H1 (cell line): ENCODE measurements around the gene MXD4. TPM values are rescaled to one million over a fixed set of nuclear protein-coding genes. Genes with fewer than 3 reads are reported as not detected.

ENCODE experiments used
- CTCF ChIA-PET: fragments of 300-600 bp; sonication (Branson Sonifier 250); formaldehyde crosslinking; loops from one replicate; lab custom pipeline; 2021; ENCODE audit not compliant: partially characterized antibody; lab: Charles Lee
- POLR2A ChIA-PET: fragments of 300-600 bp; sonication (Branson Sonifier 250); formaldehyde crosslinking; loops from one replicate; lab custom pipeline; 2021; ENCODE audit warnings: inconsistent platforms; ENCODE audit not compliant: partially characterized antibody; lab: Charles Lee
- DNase-seq, 2 experiments: peaks; one replicate each; pipeline versions ENCODE4 v3.0.0 to v3.0.0-alpha.2; 2010 to 2022; ENCODE audit warnings: low spot score in 2 of 2, low read depth in 1 of 2, mixed read lengths in 1 of 2
- FAIRE-seq: peaks from 2 replicates; lab custom pipeline; 2011; peaks lifted over from hg19 to GRCh38; lab: Jason Lieb, UNC
- H2AFZ ChIP-seq: 2 replicates; pipeline ENCODE4 v1.8.1; 2012; ENCODE audit warnings: low read length, inconsistent platforms
- H2AK5ac ChIP-seq: 2 replicates; pipeline ENCODE4 v1.6.1; 2013; ENCODE audit warnings: low read depth, low read length
- H2BK120ac ChIP-seq: replicated peaks from 2 replicates; pipeline ENCODE3; 2013; ENCODE audit warnings: low read depth, low read length, inconsistent platforms
- H2BK12ac ChIP-seq: 2 replicates; pipeline ENCODE4 v1.6.1; 2013; ENCODE audit warnings: low read depth, low read length
- H2BK15ac ChIP-seq: 2 replicates; pipeline ENCODE4 v1.6.1; 2013; ENCODE audit warnings: low read length
- H2BK20ac ChIP-seq: 2 replicates; pipeline ENCODE4 v1.6.1; 2013; ENCODE audit warnings: low read length
- H2BK5ac ChIP-seq: 2 replicates; pipeline ENCODE4 v1.6.1; 2013; ENCODE audit warnings: low read depth, low read length
- H3K14ac ChIP-seq: 2 replicates; pipeline ENCODE4 v1.6.1; 2013; ENCODE audit warnings: inconsistent platforms; ENCODE audit not compliant: insufficient read length
- H3K18ac ChIP-seq: 2 replicates; pipeline ENCODE4 v1.6.1; 2013; ENCODE audit warnings: low read length; ENCODE audit errors: extremely low read depth
- H3K23ac ChIP-seq: 2 replicates; pipeline ENCODE4 v1.6.1; 2013; ENCODE audit warnings: inconsistent platforms; ENCODE audit not compliant: insufficient read length
- H3K23me2 ChIP-seq: 2 replicates; pipeline ENCODE4 v1.6.1; 2013; ENCODE audit warnings: low read depth, low read length
- H3K27ac ChIP-seq: 2 replicates; pipeline ENCODE4 v1.6.1; 2011; ENCODE audit warnings: low read depth, low read length, inconsistent platforms
- H3K27me3 ChIP-seq, 4 experiments: replicated peaks in 1 of 4; 1 replicate in 1 of 4; 2 replicates in 3 of 4; pipeline versions ENCODE4 v1.6.1 to v1.8.1; 2011 to 2013; ENCODE audit warnings: low read length in 3 of 4, mild to moderate bottlenecking in 3 of 4, inconsistent platforms in 2 of 4, mixed read lengths in 2 of 4, moderate library complexity in 1 of 4; ENCODE audit not compliant: control insufficient read depth in 3 of 4, insufficient read depth in 3 of 4; ENCODE audit errors: extremely low read depth in 1 of 4
- H3K36me3 ChIP-seq, 4 experiments: 2 replicates each; pipeline versions ENCODE4 v1.6.1 to v1.8.1; 2011 to 2013; ENCODE audit warnings: mild to moderate bottlenecking in 4 of 4, low read length in 3 of 4, moderate library complexity in 2 of 4, control low read depth in 1 of 4, inconsistent platforms in 1 of 4; ENCODE audit not compliant: insufficient read depth in 4 of 4, control insufficient read depth in 2 of 4
- H3K4ac ChIP-seq: replicated peaks from 2 replicates; pipeline ENCODE3; 2013; ENCODE audit warnings: low read length, low read depth, mixed read lengths, inconsistent platforms; ENCODE audit not compliant: insufficient read length
- H3K4me1 ChIP-seq, 4 experiments: replicated peaks in 1 of 4; 1 replicate in 1 of 4; 2 replicates in 3 of 4; pipeline versions ENCODE4 v1.6.1 to v1.8.1; 2011 to 2013; ENCODE audit warnings: low read length in 3 of 4, inconsistent platforms in 2 of 4, mixed read lengths in 1 of 4; ENCODE audit not compliant: insufficient read depth in 4 of 4, control insufficient read depth in 3 of 4
- H3K4me2 ChIP-seq, 2 experiments: 2 replicates each; pipeline versions ENCODE4 v1.6.1 to v1.8.1; 2011 to 2013; ENCODE audit warnings: low read depth in 2 of 2, low read length in 2 of 2, control low read depth in 1 of 2, inconsistent platforms in 1 of 2, mild to moderate bottlenecking in 1 of 2; ENCODE audit not compliant: insufficient read depth in 1 of 2
- H3K4me3 ChIP-seq, 4 experiments: fragments of 200-600, 300-600 bp in 1 of 4; sonication (generic), shearing (Covaris generic), sonication (Bioruptor Twin) in 1 of 4; 2 replicates each; pipeline versions ENCODE4 v1.5.1 to v1.8.1; 2011 to 2016; ENCODE audit warnings: low read length in 4 of 4, low read depth in 3 of 4, control low read depth in 2 of 4, inconsistent platforms in 2 of 4, mild to moderate bottlenecking in 2 of 4, mixed read lengths in 1 of 4, moderate library complexity in 1 of 4; ENCODE audit not compliant: insufficient read depth in 2 of 4; ENCODE audit errors: extremely low read depth in 1 of 4
- H3K56ac ChIP-seq: replicated peaks from 2 replicates; pipeline ENCODE3; 2013; ENCODE audit warnings: low read depth, mild to moderate bottlenecking, mixed read lengths, low read length, inconsistent platforms; ENCODE audit not compliant: insufficient read length
- H3K79me1 ChIP-seq: 2 replicates; pipeline ENCODE4 v1.6.1; 2013; ENCODE audit warnings: low read depth, low read length, control low read depth
- H3K79me2 ChIP-seq, 2 experiments: 2 replicates each; pipeline versions ENCODE4 v1.6.1 to v1.8.1; 2012 to 2013; ENCODE audit warnings: low read length in 2 of 2, mild to moderate bottlenecking in 2 of 2, inconsistent platforms in 1 of 2; ENCODE audit not compliant: insufficient read depth in 2 of 2, control insufficient read depth in 1 of 2
- H3K9ac ChIP-seq, 4 experiments: replicated peaks in 1 of 4; 1 replicate in 1 of 4; 2 replicates in 3 of 4; pipeline versions ENCODE4 v1.6.1 to v1.8.1; 2011 to 2013; ENCODE audit warnings: low read depth in 3 of 4, low read length in 3 of 4, control low read depth in 2 of 4, mild to moderate bottlenecking in 2 of 4, moderate library complexity in 2 of 4, inconsistent platforms in 1 of 4; ENCODE audit errors: extremely low read depth in 1 of 4
- H3K9me3 ChIP-seq, 2 experiments: 2 replicates each; pipeline versions ENCODE4 v1.6.1 to v1.8.1; 2012 to 2013; ENCODE audit warnings: mild to moderate bottlenecking in 2 of 2, moderate library complexity in 2 of 2, control low read depth in 1 of 2, inconsistent platforms in 1 of 2, low read depth in 1 of 2, low read length in 1 of 2, mixed read lengths in 1 of 2; ENCODE audit not compliant: insufficient read depth in 2 of 2
- H4K20me1 ChIP-seq, 2 experiments: replicated peaks in 1 of 2; 2 replicates each; pipeline versions ENCODE3 to v1.8.1; 2011 to 2013; ENCODE audit warnings: inconsistent platforms in 2 of 2, low read length in 2 of 2, mild to moderate bottlenecking in 1 of 2; ENCODE audit not compliant: insufficient read depth in 2 of 2, control insufficient read depth in 1 of 2
- H4K5ac ChIP-seq: 2 replicates; pipeline ENCODE4 v1.6.1; 2013; ENCODE audit warnings: low read length, low read depth, mixed read lengths, inconsistent platforms; ENCODE audit not compliant: insufficient read length
- H4K8ac ChIP-seq: 2 replicates; pipeline ENCODE4 v1.8.0; 2013; ENCODE audit warnings: mild to moderate bottlenecking, moderate library complexity, low read length, inconsistent platforms; ENCODE audit not compliant: insufficient read depth; ENCODE audit errors: extremely low read depth
- H4K91ac ChIP-seq: replicated peaks from 2 replicates; pipeline ENCODE3; 2013; ENCODE audit warnings: low read length, mixed read lengths, inconsistent platforms; ENCODE audit not compliant: insufficient read length
- CREB1 ChIP-seq: IDR thresholded peaks from 2 replicates; pipeline ENCODE4 v1.6.1; 2012; ENCODE audit warnings: inconsistent platforms
- FOSL1 ChIP-seq: IDR thresholded peaks from 2 replicates; pipeline ENCODE4 v1.6.1; 2011; ENCODE audit warnings: mild to moderate bottlenecking, low read depth, low read length, moderate library complexity; ENCODE audit not compliant: insufficient read depth
- HDAC2 ChIP-seq, 2 experiments: fragments of 300-600 bp in 1 of 2; sonication (generic) in 1 of 2; IDR thresholded peaks; 2 replicates each; pipeline ENCODE4 v1.6.1; 2011 to 2012; ENCODE audit warnings: low read depth in 2 of 2, low read length in 2 of 2, mild to moderate bottlenecking in 2 of 2, moderate library complexity in 2 of 2, borderline replicate concordance in 1 of 2, inconsistent platforms in 1 of 2
- PHF8 ChIP-seq: fragments of 200-600 bp; sonication (generic); conservative IDR thresholded peaks from 2 replicates; pipeline ENCODE4 v1.7.1; 2012; ENCODE audit warnings: low read depth, mild to moderate bottlenecking, inconsistent platforms, low read length, moderate library complexity
- WGBS, 2 experiments: shearing (Covaris generic) in 1 of 2; methylation state at CpG; one replicate each; pipeline versions ENCODE4 v1.1.6 to v1.1.7; 2013 to 2015; ENCODE audit warnings: low lambda C conversion rate in 2 of 2, mixed read lengths in 2 of 2, inconsistent platforms in 1 of 2, low coverage in 1 of 2, missing lambda C conversion rate in 1 of 2; ENCODE audit not compliant: insufficient replicate concordance in 2 of 2, insufficient coverage in 1 of 2, insufficient read length in 1 of 2; ENCODE audit errors: extremely low coverage in 1 of 2, missing lambda C conversion rate in 1 of 2; 5-methylcytosine and 5-hydroxymethylcytosine counted together
- polyA plus RNA-seq, 7 experiments: library from polyadenylated mRNA; depleted of rRNA in 3 of 7; stranded (reverse) in 5 of 7; unstranded in 2 of 7; fragments of >200 nt in 5 of 7; fragments of 200-250 nt in 2 of 7; gene quantifications; 1 replicate in 5 of 7; 2 replicates in 1 of 7; 4 replicates in 1 of 7; pipeline versions ENCODE4 v1.2.1 to v1.2.3, GENCODE V29; 2011 to 2013; ENCODE audit warnings: missing spikeins in 2 of 7, mixed read lengths in 2 of 7
- total RNA-seq: library from RNA; stranded (reverse); fragmentation: NEBNext Ultra II Directional; extraction: Animal tissue kit (Norgen Biotek cat#: 25700); gene quantifications from 2 replicates; pipeline ENCODE4 v1.2.1, GENCODE V29; 2021

MXD4 gene
- total and polyA plus RNA-seq, 2 of the 8 experiments (the other 6 are each of a cell fraction or from before 2014, with no cell fraction given), result 18.0 to 20.8 TPM

DNA sequence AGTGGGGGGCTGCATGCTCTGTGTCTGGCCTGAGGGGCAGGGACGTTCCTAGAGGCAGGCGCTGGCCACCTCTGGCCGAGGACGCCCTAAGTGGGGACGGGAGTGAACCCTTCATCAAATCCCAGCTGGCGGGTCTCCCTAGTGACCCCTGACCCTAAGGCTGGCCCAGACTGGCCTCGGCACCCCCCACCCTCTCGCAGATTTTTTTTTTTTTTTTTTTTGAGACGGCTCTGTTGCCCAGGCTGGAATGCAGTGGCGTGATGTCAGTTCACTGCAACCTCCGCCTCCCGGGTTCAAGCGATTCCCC is 988 bp upstream of the MXD4 start:
- Histone ChIP-seq H2BK15ac (no peak overlapping the region), H3K27ac (no peak overlapping the region), H4K91ac (peak overlapping the region; percentile 10), H3K36me3 (no peaks in the 10 kb centered on the region; a peak in 1 of 8 replicates), H3K9me3 (no peaks in the 10 kb centered on the region), H2BK12ac (no peak overlapping the region), H3K23ac (no peak overlapping the region), H3K9ac (no peak overlapping the region), H3K4me1 (peaks cover 0 to 9% (median 4%) of the 10 kb centered on the region in 4 experiments; a peak in 5 of 7 replicates), H3K79me1 (no peaks in the 10 kb centered on the region), H4K5ac (no peak overlapping the region), H3K27me3 (no peaks in the 10 kb centered on the region), H3K4me2 (peak overlapping the region; percentile 65 to 96), H2AFZ (no peak overlapping the region), H3K79me2 (no peaks in the 10 kb centered on the region), H2BK20ac (no peak overlapping the region), H3K4me3 (peak overlapping the region; percentile 40 to 76 (median 54)), H2BK5ac (no peak overlapping the region), H2AK5ac (no peak overlapping the region), H3K56ac (no peak overlapping the region), H2BK120ac (no peak overlapping the region), H3K14ac (no peak overlapping the region), H3K4ac (no peak overlapping the region), H3K23me2 (peaks cover 10% of the 10 kb centered on the region; the same call in 1 of the 2 replicates), H3K18ac (no peak overlapping the region), H4K8ac (peak overlapping the region; percentile 85; the same call in 1 of the 2 replicates), H4K20me1 (peaks cover 0 to 6% of the 10 kb centered on the region in 2 experiments)
- 51% methylated on average over 9 of the region's 13 CpGs; no CpG with 5 or more reads in 1 of the 2 experiments for WGBS, 2 experiments
- FAIRE-seq, result no peak
- DNase-seq, result no peak
- POLR2A ChIA-PET, result interaction anchor here (1.0 to 1.3 kb wide), 2 partner anchors 72 to 74 kb away, joined by 3 read pairs; no protein-coding TSS in a partner anchor
- CTCF ChIA-PET, result interaction anchor here (2.2 kb wide), 1 partner anchor 42 kb away, joined by 6 read pairs; no protein-coding TSS in a partner anchor
- TF ChIP-seq HDAC2 (IDR thresholded peaks at IDR 0.05; ENCODE audit: borderline replicate concordance in 1 of 2, low read depth in 2 of 2, low read length in 2 of 2) (no peak), CREB1 (no peak), PHF8 (no peak), FOSL1 (no peak)
